ENCODE data around the gene MT2A. TPM values are rescaled to one million over a fixed set of nuclear protein-coding genes. Genes with fewer than 3 reads are reported as not detected.
A peak's percentile ranks its signal among the peaks of the same experiment; 100 is the strongest.

The MT2A gene
- total RNA-seq, 1 experiment from 2014 or later = 15.0 TPM

DNA sequence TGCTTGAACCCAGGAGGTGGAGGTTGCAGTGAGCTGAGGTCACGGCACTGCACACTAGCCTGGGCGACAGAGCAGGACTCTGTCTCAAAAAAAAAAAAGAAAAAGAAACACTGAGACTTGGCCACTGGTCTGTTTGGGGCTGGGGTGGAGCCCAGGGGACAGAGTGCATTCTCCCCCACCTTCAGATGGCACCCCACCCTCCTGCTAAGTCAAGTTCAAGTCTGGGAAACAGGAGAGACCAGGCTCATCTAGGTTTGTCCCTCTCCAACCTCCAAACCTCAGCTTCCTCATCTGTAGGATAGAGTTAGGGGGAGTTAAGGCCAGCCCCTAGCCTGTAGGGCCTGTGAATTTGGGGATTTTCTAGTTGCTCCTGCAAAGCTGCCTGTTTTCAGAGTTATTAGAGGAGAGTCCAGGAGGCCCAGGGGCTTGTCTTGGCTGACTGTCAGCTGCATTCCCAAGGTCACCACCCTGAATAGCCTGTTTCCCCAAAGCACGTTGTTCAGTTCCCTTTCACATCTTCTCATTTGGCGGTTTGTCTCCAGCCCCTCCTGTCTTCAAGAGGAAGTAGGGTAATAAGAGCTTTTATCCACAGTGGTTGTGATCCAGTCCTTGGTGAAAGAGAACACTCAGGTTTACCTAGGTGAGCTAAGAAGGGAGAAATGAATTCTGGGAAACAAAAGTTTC, 16.9 kb upstream of the MT2A start:
- in situ Hi-C loops (cut with HindIII; ENCODE audit: low pct_unique_long_range_greater_than_20kb, low sequenced_read_pairs) = no loop called here
- no peak for DNase-seq (ENCODE audit: low read depth, low spot score)

DNA sequence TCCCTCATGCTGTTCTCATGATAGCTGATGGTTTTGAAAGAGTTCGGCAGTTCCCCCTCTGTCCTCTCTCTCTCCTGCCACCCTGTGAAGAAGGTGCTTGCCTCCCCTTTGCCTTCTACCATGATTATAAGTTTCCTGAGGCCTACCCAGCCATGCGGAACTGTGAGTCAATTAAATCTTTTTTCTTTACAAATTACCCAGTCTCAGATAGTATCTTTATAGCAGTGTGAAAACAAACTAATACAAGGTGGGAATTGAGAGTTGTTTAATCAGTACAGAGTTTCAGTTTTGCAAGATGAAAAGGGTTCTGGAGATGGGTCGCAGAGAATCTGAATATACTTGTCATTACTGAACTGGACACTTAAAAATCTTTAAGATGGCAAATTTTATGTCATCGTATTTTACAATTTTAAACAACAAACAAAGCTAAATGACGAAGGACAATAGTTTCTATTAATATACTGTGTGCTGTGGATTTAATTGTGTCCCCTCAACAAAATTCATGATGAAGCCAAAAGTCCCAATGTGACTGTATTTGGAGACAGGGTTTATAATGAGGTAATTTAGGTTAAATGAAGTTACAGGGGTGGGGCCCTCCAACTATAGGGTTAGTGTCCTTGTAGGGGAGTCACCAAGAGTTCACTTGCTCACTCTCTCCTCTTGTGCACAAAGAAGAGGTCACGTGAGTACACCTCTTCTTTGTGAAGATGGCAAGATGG, 14.7 kb upstream of the MT2A start:
- DNase-seq (ENCODE audit: low read depth, low spot score) = no peak
- in situ Hi-C loops (cut with HindIII; ENCODE audit: low pct_unique_long_range_greater_than_20kb, low sequenced_read_pairs) = no loop called here

DNA sequence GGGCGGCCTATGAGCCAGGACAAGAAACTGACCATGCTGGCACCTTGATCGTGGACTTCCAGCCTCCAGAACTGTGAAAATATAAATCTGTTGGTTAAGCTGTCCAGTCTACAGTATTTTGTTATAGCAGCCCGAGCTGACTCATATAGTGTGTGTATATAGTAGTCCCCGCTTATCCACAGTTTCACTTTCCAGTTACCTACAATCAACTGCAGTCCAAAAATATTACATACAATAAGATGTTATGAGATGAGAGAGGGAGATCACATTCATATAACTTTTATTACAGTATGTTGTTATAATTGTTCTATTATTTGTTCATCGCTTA, 14.1 kb upstream of the MT2A start:
- in situ Hi-C loops (cut with HindIII; ENCODE audit: low pct_unique_long_range_greater_than_20kb, low sequenced_read_pairs) = no loop called here
- DNase-seq (ENCODE audit: low read depth, low spot score) = no peak

DNA sequence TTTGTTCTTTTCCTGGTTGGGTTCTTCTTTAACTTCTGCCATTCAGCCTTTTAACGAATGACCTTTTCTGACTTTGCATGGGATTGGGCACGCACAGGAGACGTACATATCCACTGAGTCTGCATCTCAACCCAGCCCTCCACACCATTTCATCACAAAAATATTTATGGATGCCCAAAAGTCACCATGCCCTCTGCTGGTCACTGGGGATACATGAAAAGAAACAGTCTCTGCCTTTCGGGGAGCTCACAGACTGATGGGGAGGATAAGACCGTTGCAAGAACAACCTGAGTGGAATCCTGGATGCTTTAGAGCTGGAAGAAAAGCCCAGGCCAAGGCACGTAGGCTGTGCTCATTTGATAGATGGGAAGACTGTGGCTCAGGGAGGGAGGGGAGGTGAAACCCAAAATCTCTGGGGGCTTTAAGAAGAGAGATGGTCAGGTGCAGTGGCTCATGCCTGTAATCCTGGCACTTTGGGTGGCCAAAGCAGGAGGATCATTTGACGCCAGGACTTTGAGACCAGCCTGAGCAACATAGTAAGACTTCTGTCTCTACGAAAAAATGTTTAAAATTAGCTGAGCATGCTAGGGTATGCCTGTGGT, 7.9 kb upstream of the MT2A start:
- in situ Hi-C loops (cut with HindIII; ENCODE audit: low pct_unique_long_range_greater_than_20kb, low sequenced_read_pairs) = no loop called here

DNA sequence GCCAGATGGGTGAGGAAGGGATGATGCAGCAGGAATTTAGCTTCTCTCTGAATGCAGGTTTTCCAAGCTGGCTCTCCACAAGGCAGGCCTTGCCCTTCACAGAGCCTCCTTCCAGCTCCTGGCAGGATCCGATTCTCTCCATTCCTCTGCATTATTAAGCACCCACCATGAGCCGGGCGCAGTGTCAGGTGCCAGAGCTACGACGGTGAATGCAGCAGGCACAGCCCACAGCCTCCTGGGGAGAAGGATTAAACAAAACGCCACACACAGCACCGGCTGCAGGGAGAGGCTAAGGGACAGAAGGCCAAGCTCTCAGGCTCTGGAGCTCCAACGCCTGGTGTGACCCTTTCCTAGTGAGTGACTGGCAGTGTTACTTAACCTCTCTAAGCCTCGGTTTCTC, 7.1 kb upstream of the MT2A start:
- in situ Hi-C loops (cut with HindIII; ENCODE audit: low pct_unique_long_range_greater_than_20kb, low sequenced_read_pairs) = no loop called here
- no peak for DNase-seq (ENCODE audit: low read depth, low spot score)

More for the DNA sequence above, 7.9 kb upstream of the MT2A start:
- peak; percentile 79 for DNase-seq (ENCODE audit: low read depth, low spot score)

DNA sequence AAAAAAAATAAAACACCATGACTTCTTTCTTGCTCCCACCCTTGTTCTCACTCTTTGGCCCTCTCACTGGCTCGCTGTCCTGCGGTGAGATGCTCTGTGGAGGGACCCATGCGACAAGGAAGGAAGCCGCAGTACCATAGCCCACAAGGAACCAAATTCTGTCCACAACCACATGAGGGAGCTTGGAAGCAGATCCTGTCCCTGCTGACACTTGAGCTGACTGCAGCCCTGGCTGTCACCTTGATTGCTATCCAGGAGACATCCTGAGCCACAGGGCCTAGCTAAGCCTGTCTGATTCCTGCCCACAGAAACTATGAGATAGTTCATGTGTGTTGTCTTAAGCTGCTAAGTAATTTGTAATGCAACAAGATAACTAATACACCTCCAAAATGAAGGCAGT, 4.8 kb upstream of the MT2A start:
- in situ Hi-C loops (cut with HindIII; ENCODE audit: low pct_unique_long_range_greater_than_20kb, low sequenced_read_pairs) = no loop called here

DNA sequence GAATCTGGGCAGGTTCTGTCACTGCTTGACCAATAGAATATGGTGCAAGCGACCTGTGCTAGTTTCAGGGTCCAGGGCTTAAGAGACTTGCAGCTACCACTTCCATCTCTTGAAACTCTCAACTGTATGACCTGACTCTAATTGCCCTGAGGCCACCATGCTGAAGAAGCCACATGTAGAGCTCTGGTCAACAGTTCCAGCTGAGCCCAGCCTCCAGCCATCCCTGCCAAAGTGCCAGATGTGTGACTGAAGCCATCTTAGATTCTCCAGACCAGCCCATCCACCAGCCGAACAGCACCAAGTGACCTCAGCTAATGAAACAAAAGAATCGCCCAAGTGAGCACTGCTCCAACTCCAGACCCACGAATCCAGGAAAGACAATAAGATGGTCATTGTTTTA, 3.4 kb upstream of the MT2A start:
- in situ Hi-C loops (cut with HindIII; ENCODE audit: low pct_unique_long_range_greater_than_20kb, low sequenced_read_pairs) = no loop called here
- DNase-seq (ENCODE audit: low read depth, low spot score) = no peak

More for the DNA sequence above, 4.8 kb upstream of the MT2A start:
- peak; percentile 53 for DNase-seq (ENCODE audit: low read depth, low spot score)

DNA sequence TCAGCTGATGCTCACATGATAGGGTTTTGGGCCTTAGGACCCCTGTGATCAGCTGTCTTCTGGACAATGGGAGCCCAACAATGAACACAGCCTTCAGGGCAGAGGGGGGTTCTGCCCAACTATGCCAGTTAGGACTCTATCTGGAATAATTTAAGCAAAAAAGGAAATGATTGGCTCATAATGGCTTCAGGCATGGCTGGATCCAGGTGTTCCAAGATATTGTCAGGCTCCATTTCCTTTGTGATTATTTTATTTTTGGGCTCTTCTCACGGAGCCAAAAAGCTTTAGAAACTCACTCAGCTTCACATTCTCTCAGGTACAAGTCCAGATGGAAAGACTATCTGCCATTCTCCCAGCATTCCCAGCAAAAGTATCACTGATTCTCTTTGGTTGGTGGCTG, 2.9 kb upstream of the MT2A start:
- in situ Hi-C loops (cut with HindIII; ENCODE audit: low pct_unique_long_range_greater_than_20kb, low sequenced_read_pairs) = no loop called here
- DNase-seq (ENCODE audit: low read depth, low spot score) = no peak

DNA sequence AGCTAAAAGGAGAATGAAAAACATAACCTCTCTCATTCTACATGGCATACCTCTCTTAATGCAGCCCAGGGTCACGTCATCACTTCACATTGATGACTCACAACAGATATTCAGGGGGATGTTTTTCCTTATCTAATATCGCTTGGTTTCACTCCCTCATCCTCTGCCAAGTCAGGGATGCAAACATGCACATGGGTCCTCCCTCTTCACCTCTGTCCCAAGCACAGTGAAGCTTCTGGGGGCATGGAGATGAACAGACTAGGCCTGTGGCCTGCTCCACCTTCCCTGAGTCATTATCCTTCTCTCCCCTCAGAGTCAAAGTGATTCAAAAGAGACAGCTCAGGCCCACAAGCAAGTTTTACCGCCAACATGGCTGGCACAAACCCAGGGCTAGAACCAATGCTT, 2.3 kb upstream of the MT2A start:
- no peak for DNase-seq (ENCODE audit: low read depth, low spot score)
- in situ Hi-C loops (cut with HindIII; ENCODE audit: low pct_unique_long_range_greater_than_20kb, low sequenced_read_pairs) = no loop called here

DNA sequence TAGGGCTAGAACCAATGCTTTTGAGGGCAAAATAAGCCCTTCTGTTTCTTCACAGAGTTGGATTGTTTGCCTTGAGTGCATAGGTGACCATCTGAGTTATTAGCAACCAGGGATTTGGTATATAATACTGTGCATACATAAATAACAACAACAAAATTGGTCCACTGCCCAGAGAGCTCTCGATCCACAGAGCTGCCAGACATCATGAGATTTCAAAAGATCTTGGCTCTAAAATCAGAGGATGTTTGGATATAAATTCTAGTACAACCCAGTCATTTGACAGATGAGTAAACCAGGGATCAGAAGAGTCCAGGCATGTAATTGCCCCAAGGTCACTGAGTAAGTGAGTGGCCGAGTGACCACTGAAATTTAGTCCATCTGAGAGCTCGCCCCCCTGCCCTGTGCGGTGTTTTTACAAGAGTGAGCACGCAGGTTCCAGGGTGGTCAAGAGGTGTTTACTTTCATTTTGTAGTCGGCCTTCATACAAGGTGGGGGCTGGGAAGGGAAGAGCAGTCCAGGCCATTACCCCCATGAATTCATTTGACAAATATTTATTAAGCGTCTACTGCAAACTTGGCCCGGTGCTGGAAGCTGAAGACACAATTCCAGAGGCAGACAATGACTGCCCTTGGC, 1.8 kb upstream of the MT2A start:
- DNase-seq (ENCODE audit: low read depth, low spot score) = peak; percentile 22
- in situ Hi-C loops (cut with HindIII; ENCODE audit: low pct_unique_long_range_greater_than_20kb, low sequenced_read_pairs) = no loop called here

DNA sequence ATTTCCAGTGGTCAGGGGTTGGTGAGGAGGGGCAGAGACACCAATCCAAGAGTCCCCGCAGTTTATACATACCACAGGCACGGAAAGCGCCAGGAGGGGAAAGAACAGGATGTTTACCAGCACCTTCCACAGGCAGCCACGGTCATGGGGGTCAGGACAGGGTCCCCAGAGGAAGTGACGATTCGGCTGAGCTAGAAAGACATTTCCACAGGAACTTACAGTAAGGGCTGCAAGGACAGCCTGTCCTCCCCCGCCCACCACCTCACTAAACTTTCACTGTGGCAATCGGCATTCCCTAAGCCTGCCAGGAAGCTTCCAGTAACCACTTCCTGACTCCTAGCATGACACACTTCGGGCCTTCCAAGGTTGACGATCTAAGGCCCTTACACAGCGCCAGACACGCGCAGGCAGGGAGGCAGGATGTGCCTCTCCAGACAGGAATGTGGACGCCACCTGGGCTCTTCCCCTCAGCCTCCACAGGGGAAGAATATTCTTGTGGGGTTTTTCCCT, 1.2 kb upstream of the MT2A start:
- in situ Hi-C loops (cut with HindIII; ENCODE audit: low pct_unique_long_range_greater_than_20kb, low sequenced_read_pairs) = no loop called here
- DNase-seq (ENCODE audit: low read depth, low spot score) = peak; percentile 22

DNA sequence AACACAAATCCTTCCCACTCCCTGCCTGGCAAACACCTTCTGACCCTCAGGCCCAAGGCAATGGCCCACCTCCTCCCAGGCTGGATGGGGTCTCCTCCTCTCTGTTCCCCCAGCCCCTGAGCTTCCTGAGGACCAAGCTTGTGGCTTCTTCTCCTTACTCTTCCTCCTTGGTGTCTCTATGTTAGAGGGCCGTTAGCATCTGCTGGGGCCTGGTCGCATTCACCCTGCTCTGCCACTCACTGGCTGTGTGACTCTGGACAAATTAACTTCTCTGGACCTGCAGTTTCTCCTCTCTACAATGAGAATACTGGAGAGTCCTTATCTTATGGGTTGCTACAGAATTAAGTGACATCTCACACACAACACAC, 725 bp upstream of the MT2A start:
- no peak for DNase-seq (ENCODE audit: low read depth, low spot score)
- in situ Hi-C loops (cut with HindIII; ENCODE audit: low pct_unique_long_range_greater_than_20kb, low sequenced_read_pairs) = no loop called here

DNA sequence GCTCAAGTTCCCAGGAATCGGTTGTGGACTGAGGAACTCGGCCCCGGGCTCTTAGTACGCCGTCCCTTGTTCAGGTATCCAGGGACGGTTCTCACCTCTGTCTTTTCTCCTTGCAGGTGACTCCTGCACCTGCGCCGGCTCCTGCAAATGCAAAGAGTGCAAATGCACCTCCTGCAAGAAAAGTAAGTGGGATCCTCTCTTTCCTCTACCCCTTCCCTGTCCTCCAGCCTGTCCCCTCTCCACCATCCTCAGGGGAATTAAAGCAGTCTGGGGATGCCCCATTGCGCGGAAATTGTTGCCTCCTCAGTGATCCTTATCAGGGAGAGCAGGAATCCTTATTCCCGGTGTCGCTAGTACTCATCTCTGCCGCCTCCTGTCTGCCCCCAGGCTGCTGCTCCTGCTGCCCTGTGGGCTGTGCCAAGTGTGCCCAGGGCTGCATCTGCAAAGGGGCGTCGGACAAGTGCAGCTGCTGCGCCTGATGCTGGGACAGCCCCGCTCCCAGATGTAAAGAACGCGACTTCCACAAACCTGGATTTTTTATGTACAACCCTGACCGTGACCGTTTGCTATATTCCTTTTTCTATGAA, 585 bp downstream of the MT2A start:
- no peak for DNase-seq (ENCODE audit: low read depth, low spot score)
- in situ Hi-C loops (cut with HindIII; ENCODE audit: low pct_unique_long_range_greater_than_20kb, low sequenced_read_pairs) = no loop called here

DNA sequence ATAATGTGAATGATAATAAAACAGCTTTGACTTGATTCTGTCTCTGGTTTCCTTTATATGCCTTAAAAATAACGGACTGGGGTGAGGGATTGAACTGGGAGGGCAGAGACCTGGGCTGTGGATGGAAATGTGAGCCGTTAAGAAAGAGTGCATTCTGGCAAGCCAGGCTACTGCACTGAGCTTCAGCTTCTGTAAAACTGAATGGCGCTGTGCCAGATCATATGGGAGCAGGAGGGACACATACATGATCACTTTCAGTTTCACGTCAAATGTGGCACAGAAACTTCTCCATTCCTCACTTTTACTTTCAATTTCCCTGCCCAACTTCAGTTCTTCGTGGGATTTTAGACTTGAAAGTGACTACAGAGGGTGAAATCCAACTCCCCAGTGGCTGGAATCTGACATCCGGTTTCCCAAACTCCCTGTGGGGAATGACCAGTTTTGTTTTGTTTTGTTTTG, 1.1 kb downstream of the MT2A start:
- in situ Hi-C loops (cut with HindIII; ENCODE audit: low pct_unique_long_range_greater_than_20kb, low sequenced_read_pairs) = no loop called here
- DNase-seq (ENCODE audit: low read depth, low spot score) = peak; percentile 73

DNA sequence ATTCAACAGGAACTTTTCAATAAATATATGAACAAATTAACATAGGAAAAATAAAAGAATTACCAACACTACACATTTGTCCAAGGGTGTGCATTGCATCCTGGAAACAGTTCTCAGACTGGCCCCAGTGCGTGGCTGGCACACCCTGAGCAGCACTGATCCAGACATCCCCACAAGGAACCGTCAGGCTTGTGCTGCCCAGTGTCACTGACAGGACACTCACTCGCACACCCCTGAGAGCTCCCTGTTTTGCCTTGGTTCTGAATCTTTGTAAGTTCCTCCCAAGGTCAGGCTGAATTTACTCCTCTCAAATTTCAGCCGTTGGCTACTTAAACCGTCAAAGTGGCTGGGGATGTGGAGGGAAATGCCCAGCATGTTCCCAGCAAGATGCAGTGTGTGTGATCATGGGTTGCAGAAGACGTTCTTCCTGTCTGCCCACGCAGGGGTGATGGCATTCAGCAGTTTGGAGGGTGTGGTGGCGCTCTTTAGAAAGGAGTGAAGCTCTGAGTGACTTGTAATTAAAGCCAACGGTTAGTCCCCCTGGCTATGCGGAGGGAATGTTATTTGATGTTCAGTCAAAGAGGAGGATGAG, 1.7 kb downstream of the MT2A start:
- DNase-seq (ENCODE audit: low read depth, low spot score) = peak; percentile 61
- in situ Hi-C loops (cut with HindIII; ENCODE audit: low pct_unique_long_range_greater_than_20kb, low sequenced_read_pairs) = no loop called here

DNA sequence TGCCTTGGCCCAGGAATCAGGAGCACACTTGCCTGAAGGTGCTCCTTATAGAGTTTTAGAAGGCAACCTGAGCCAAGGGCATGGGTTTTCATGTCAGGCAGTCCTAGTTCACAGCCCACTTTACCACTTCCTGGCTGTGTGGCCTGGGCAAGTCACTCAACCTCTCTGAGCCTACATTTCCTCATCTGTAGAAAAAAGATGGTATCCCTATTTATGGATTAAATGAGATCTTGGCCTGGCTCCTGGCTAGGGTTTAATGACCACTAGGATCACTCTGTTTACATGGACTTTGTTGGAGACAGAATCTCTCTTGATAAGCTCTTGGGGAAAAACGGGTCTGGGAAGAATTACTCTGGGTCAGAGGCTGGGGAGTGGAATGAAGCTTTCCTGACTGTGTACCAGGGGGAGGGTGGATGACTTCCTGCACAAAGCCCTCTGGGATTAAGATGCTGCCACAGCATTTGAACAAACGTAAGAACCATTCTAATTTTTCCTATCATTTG, 2.3 kb downstream of the MT2A start:
- DNase-seq (ENCODE audit: low read depth, low spot score) = no peak
- in situ Hi-C loops (cut with HindIII; ENCODE audit: low pct_unique_long_range_greater_than_20kb, low sequenced_read_pairs) = no loop called here

DNA sequence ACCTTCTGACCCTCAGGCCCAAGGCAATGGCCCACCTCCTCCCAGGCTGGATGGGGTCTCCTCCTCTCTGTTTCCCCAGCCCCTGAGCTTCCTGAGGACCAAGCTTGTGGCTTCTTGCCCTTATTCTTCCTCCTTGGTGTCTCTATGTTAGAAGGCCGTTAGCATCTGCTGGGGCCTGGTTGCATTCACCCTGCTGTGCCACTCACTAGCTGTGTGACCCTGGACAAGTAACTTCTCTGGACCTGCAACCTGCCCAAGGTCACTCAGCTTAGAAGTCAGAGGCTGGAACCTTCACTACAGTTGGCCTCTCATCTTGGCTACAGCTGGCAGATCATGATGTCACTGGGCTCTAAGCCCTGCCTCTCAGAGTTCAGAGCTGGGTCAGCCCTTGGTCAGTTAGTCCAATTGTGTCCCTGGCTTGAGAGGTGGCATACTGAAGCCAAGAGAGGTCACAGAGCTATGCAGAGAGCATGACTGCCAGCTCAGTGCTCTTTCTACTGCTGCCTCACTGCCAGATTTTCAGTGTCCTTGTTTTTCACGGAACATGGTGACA, 3.0 kb downstream of the MT2A start:
- in situ Hi-C loops (cut with HindIII; ENCODE audit: low pct_unique_long_range_greater_than_20kb, low sequenced_read_pairs) = no loop called here
- DNase-seq (ENCODE audit: low read depth, low spot score) = no peak
